ENCODE results near the gene OGFOD1. TPM values are rescaled to one million over a fixed set of nuclear protein-coding genes. Genes with fewer than 3 reads are reported as not detected.

Gene OGFOD1
- total and polyA plus RNA-seq, 9 donors = 8.1 to 45.2 (median 28.9) TPM

DNA sequence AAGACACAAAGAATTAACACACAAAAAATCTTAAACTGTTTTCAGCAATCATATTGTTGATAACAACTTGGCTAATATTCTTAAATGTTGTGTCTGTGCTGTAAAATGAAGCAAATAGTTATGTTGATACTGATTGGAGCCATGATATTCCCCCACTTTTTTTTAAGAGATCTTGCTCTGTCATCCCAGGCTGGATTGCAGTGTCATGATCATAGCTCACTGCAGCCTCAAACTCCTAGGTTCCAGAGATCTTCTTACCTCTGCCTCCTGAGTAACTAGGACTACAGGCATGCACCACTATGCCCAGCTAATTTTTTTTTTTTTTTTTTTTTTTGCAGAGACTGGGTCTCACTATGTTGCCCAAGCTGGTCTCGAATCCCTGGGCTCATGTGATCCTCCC lies 42.5 kb downstream of the OGFOD1 start:
- Histone ChIP-seq H3K27me3 (no peaks in the 10 kb centered on the region), H3K36me3 (no peaks in the 10 kb centered on the region), H3K9me3 (no peaks in the 10 kb centered on the region), H3K27ac (no peak overlapping the region), H3K4me1 (ENCODE audit: insufficient read depth) (no peaks in the 10 kb centered on the region), H3K4me3 (no peak overlapping the region)
- WGBS, 3 donors = 95 to 100% (median 100%) methylated on average over 1 of the region's 1 CpG
- intact Hi-C loops (cut with DNase I) = no loop called here
- TF ChIP-seq EP300 (IDR thresholded peaks at IDR 0.05) = no peak
- no peak for TF ChIP-seq POLR2A (IDR thresholded peaks at IDR 0.05)
- TF ChIP-seq, protein P1, sequence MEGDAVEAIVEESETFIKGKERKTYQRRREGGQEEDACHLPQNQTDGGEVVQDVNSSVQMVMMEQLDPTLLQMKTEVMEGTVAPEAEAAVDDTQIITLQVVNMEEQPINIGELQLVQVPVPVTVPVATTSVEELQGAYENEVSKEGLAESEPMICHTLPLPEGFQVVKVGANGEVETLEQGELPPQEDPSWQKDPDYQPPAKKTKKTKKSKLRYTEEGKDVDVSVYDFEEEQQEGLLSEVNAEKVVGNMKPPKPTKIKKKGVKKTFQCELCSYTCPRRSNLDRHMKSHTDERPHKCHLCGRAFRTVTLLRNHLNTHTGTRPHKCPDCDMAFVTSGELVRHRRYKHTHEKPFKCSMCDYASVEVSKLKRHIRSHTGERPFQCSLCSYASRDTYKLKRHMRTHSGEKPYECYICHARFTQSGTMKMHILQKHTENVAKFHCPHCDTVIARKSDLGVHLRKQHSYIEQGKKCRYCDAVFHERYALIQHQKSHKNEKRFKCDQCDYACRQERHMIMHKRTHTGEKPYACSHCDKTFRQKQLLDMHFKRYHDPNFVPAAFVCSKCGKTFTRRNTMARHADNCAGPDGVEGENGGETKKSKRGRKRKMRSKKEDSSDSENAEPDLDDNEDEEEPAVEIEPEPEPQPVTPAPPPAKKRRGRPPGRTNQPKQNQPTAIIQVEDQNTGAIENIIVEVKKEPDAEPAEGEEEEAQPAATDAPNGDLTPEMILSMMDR (IDR thresholded peaks at IDR 0.05) = no peak
- no peak for DNase-seq

DNA sequence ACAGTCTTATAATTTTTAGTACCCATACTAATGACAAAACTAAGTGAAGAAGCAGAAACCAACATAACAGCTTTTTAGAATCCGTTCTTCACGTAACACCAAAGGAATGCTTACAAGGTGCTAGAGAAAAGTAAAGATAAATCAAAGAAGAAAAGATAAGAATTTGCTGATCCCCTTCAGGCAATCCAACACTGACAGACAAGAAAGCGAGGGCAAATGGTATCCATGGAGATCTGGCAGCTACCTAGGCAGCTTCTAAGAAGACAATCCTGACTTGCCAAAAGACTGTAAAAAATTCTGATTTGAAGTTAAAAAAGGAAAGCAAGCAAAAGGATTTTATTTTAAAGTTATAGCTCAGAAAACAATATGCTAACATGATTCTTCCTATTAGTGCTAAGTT lies 53.8 kb downstream of the OGFOD1 start:
- no peaks in the 10 kb centered on the region for H3K27me3 ChIP-seq
- H3K9me3 ChIP-seq = no peaks in the 10 kb centered on the region
- H3K36me3 ChIP-seq = no peaks in the 10 kb centered on the region
- H3K27ac ChIP-seq = no peak overlapping the region
- WGBS, 3 donors = 79 to 98% (median 97%) methylated on average over 3 of the region's 3 CpGs
- TF ChIP-seq POLR2A (IDR thresholded peaks at IDR 0.05) (no peak), EP300 (IDR thresholded peaks at IDR 0.05) (no peak)
- TF ChIP-seq, protein P1 (IDR thresholded peaks at IDR 0.05) = no peak
- intact Hi-C loops (cut with DNase I) = no loop called here
- no peak overlapping the region for H3K4me3 ChIP-seq
- no peak for DNase-seq
- no peaks in the 10 kb centered on the region for H3K4me1 ChIP-seq (ENCODE audit: insufficient read depth)

DNA sequence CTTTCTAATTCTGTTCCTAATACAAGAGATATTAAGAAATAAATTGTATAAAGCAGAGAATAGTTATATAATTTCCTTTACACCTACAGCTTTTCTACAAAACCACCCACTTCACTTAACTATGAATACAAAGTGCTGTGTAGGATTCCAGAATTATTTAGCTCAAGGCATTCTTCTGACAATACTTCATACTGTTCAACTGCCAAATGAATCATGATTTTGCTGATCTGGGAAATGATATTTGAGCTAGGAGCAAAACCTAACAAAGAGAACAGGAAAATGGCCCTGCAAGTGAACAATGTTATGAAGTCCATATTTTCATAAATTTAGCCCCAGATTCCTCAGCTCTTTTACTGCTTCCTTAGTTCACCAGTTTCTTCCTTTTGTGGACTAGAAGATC lies 55.6 kb downstream of the OGFOD1 start:
- Histone ChIP-seq H3K36me3 (no peaks in the 10 kb centered on the region), H3K9me3 (no peaks in the 10 kb centered on the region), H3K4me3 (no peak overlapping the region), H3K27me3 (no peaks in the 10 kb centered on the region), H3K27ac (no peak overlapping the region), H3K4me1 (ENCODE audit: insufficient read depth) (no peaks in the 10 kb centered on the region)
- intact Hi-C loops (cut with DNase I) = no loop called here
- no peak for DNase-seq
- TF ChIP-seq, protein P1 (IDR thresholded peaks at IDR 0.05) = no peak
- TF ChIP-seq POLR2A (IDR thresholded peaks at IDR 0.05) = no peak
- no peak for TF ChIP-seq EP300 (IDR thresholded peaks at IDR 0.05)

DNA sequence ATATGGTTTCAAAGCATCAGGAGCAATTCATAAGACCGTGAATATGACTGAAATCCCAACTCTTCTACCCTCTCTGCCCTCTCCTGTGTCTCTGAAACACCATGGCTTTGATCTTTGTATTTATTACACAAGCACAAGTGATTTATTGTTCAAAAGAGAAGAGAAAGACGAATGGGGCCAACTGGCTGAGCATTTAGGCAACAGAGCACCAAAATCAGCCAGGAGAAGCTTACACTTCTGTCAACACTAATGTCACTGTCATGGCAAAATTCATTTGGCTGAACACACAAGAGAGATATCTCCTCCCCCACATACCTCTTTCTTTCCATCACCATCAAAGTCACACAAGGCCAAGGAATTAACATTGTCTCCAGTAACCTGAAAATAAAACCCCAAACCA lies 59.2 kb downstream of the OGFOD1 start:
- intact Hi-C loops (cut with DNase I) = loop anchor here in 1 of 4 donors (10.0 kb wide), 2 partner anchors 74 to 194 kb away; partner anchors contain the start of gene MT3
- Histone ChIP-seq H3K9me3 (no peaks in the 10 kb centered on the region), H3K4me1 (ENCODE audit: insufficient read depth) (peaks cover 3% of the 10 kb centered on the region), H3K27me3 (no peaks in the 10 kb centered on the region), H3K36me3 (no peaks in the 10 kb centered on the region), H3K4me3 (no peak overlapping the region), H3K27ac (no peak overlapping the region)
- TF ChIP-seq EP300 (IDR thresholded peaks at IDR 0.05) (no peak), POLR2A (IDR thresholded peaks at IDR 0.05) (no peak)
- TF ChIP-seq, protein P1 (IDR thresholded peaks at IDR 0.05) = no peak
- no peak for DNase-seq
- WGBS, 3 donors = 68 to 89% (median 84%) methylated on average over 2 of the region's 2 CpGs

Measured in ovary (tissue), 9 donors.